Cardiac muscle cell (in vitro differentiated cells and primary cell): ENCODE data around the gene ODC1. TPM values are rescaled to one million over a fixed set of nuclear protein-coding genes. Genes with fewer than 3 reads are reported as not detected.
"Not testable (repeated sequence)": the region's sequence is repeated elsewhere in the genome, so short reads cannot be mapped to it uniquely, and the experiment has no call there.

Source experiments
- DNase-seq, 2 donors: peaks; one replicate each; pipeline versions ENCODE4 v3.0.0 to v3.0.0-alpha.2; 2010 to 2017; ENCODE audit warnings: low read depth in 1 of 2, low spot score in 1 of 2
- H3K27ac ChIP-seq: fragments of 200-600 bp; sonication (generic); 2 replicates; pipeline ENCODE4 v1.5.1; 2016
- H3K27me3 ChIP-seq: fragments of 200-600 bp; sonication (generic); 2 replicates; pipeline ENCODE4 v1.6.0; 2016; ENCODE audit warnings: control low read depth
- H3K36me3 ChIP-seq: fragments of 200-600 bp; sonication (generic); 2 replicates; pipeline ENCODE4 v1.5.1; 2016; ENCODE audit warnings: control low read depth
- H3K4me1 ChIP-seq: fragments of 200-600 bp; sonication (generic); 2 replicates; pipeline ENCODE4 v1.8.1; 2017; ENCODE audit warnings: low read depth, mild to moderate bottlenecking, mixed run types
- H3K4me3 ChIP-seq: fragments of 200-600 bp; sonication (generic); 2 replicates; pipeline ENCODE4 v1.5.1; 2016; ENCODE audit warnings: mild to moderate bottlenecking
- H3K9me3 ChIP-seq: fragments of 200-600 bp; sonication (generic); 2 replicates; pipeline ENCODE4 v1.5.1; 2017; ENCODE audit warnings: low read depth, mild to moderate bottlenecking, control low read depth
- polyA plus RNA-seq: library from polyadenylated mRNA; unstranded; fragments of >200 nt; fragmentation: Nextera tagmentation; extraction: Ambion mirVana; gene quantifications from 2 replicates; pipeline ENCODE4 v1.2.1, GENCODE V29; 2016
- total RNA-seq: library from RNA; depleted of rRNA; stranded (reverse); fragments of >200 nt; gene quantifications from 2 replicates; pipeline ENCODE4 v1.2.3, GENCODE V29; 2016
- TF ChIP-seq, protein P1 (sequence below): IDR thresholded peaks from 2 replicates; pipeline ENCODE4 v1.5.1; 2012; ENCODE audit warnings: low read depth, mild to moderate bottlenecking, low read length

Gene ODC1
- total and polyA plus RNA-seq, 2 experiments from 2014 or later: 117 to 129 TPM

DNA sequence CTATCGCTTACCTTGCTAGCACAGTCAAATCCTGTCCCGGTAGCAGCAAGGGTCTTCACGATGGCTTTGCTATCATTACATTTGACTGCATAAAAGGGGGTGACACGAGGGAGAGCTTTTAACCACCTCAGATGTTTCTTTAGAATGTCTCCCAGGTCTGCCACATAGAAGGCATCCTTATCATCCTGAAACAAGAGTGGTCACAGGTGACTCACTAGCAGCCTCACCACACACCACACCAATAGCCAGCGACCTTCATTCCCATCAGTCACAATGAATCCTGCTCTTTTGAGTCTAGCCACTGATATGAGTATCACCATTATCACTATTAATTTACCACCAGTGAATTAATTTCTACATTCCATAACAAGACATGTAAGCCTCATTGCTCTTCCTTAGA lies 3.7 kb downstream of the ODC1 start:
- TF ChIP-seq, protein P1, sequence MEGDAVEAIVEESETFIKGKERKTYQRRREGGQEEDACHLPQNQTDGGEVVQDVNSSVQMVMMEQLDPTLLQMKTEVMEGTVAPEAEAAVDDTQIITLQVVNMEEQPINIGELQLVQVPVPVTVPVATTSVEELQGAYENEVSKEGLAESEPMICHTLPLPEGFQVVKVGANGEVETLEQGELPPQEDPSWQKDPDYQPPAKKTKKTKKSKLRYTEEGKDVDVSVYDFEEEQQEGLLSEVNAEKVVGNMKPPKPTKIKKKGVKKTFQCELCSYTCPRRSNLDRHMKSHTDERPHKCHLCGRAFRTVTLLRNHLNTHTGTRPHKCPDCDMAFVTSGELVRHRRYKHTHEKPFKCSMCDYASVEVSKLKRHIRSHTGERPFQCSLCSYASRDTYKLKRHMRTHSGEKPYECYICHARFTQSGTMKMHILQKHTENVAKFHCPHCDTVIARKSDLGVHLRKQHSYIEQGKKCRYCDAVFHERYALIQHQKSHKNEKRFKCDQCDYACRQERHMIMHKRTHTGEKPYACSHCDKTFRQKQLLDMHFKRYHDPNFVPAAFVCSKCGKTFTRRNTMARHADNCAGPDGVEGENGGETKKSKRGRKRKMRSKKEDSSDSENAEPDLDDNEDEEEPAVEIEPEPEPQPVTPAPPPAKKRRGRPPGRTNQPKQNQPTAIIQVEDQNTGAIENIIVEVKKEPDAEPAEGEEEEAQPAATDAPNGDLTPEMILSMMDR: no peak
- DNase-seq: no peak
- H3K9me3 ChIP-seq: no peaks in the 10 kb centered on the region
- peaks cover 51% of the 10 kb centered on the region for H3K36me3 ChIP-seq
- H3K4me1 ChIP-seq: peaks cover 11% of the 10 kb centered on the region
- no peak overlapping the region for H3K4me3 ChIP-seq
- H3K27me3 ChIP-seq: no peaks in the 10 kb centered on the region
- no peak overlapping the region for H3K27ac ChIP-seq

DNA sequence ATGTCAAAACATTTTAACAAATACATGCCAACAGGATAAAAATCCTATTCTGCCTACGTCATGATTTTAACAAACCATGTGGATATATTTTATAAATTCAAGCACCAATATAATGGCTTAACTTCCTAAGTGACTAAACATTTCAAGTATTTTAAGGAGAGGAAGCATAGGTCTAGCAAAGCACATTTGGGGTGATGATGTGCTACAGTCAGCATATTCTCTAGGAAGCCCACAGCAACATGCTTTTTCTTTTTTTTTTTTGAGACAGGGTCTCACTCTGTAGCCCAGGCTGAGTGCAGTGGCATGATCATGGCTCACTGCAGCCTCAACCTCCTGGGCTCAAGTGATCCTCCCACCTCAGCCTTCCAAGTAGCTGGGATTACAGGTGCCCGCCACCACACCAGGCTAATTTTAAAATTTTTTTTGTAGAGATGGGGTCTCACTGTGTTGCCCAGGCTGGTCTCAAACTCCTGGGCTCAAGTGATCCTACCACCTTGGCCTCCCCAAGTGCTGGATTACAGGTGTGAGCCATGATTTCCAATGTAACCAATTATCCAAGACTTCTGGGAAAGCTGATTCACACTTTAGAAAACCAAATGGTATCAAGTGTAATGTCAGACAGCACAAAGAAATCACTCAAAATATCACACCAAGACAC lies 5.5 kb downstream of the ODC1 start:
- not testable (repeated sequence) for DNase-seq

DNA sequence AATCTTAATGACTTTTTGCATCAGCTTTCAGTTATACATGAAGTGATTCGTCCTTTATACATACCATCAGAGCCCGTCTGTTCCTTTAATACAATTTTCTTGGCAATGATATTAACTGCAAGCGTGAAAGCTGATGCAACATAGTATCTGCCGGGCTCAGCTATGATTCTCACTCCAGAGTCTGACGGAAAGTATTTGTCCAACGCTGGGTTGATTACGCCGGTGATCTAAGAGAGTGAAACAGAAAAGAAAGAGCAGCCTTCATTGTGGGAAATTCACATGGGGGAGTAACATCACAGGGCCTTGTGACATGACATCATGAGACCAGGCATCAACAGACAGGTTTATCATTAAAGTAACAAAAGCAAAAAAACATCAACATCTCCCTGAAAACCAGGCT lies 6.2 kb downstream of the ODC1 start:
- TF ChIP-seq, protein P1: no peak
- Histone ChIP-seq H3K27me3 (no peaks in the 10 kb centered on the region), H3K4me3 (no peak overlapping the region), H3K27ac (no peak overlapping the region), H3K36me3 (peaks cover 51% of the 10 kb centered on the region), H3K9me3 (no peaks in the 10 kb centered on the region), H3K4me1 (peaks cover 8% of the 10 kb centered on the region)
- peak in 1 of 2 donors; percentile 45 for DNase-seq

More for the DNA sequence above, 5.5 kb downstream of the ODC1 start:
- H3K9me3 ChIP-seq, H3K27me3 ChIP-seq, H3K27ac ChIP-seq, H3K4me3 ChIP-seq: not testable (repeated sequence)
- H3K36me3 ChIP-seq: peaks cover 51% of the 10 kb centered on the region
- H3K4me1 ChIP-seq: peaks cover 11% of the 10 kb centered on the region

DNA sequence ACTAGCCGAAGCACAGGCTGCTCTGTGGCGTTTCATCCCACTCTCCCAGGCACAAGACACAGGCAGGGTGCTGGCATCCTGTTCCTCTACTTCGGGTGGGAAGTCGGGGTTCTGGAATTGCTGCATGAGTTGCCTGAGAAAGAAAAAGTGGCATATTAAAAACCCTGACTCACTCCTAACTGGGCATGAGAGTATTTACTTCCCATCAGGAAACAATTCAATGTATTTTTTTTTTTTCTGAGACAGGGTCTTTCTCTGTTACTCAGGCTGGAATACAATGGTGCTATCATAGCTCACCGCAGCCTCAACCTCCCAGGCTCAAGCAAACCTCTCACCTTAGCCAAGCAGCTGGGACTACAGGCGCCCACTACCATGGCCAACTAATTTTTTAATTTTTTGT lies 7.4 kb downstream of the ODC1 start:
- H3K4me1 ChIP-seq: no peaks in the 10 kb centered on the region
- H3K9me3 ChIP-seq: no peaks in the 10 kb centered on the region
- H3K27me3 ChIP-seq: no peaks in the 10 kb centered on the region
- no peak for DNase-seq
- H3K36me3 ChIP-seq: peaks cover 51% of the 10 kb centered on the region
- no peak overlapping the region for H3K27ac ChIP-seq
- TF ChIP-seq, protein P1: no peak
- H3K4me3 ChIP-seq: no peak overlapping the region

DNA sequence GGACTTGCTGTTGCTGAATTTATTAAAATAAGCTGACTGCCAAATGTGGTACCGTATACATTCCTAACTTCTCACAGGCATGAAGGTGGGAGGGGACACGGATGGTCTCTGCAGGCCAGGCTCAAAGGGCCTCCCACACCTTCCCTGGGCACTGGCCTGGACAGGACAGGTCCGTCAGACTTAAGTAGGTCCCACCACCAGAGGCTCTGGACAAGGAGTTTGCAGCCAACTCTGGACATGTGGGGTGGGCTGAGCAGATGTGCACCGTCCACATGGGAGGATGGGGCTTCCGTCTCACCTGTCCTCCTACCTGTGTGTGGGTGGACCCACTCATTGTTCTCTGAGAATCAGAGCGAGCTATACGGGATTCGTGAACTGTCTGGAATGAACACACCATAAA lies 8.2 kb downstream of the ODC1 start:
- no peak for DNase-seq
- Histone ChIP-seq H3K36me3 (peaks cover 51% of the 10 kb centered on the region), H3K9me3 (no peaks in the 10 kb centered on the region), H3K4me3 (no peak overlapping the region), H3K27me3 (no peaks in the 10 kb centered on the region), H3K4me1 (peaks cover 6% of the 10 kb centered on the region), H3K27ac (no peak overlapping the region)
- TF ChIP-seq, protein P1: no peak

DNA sequence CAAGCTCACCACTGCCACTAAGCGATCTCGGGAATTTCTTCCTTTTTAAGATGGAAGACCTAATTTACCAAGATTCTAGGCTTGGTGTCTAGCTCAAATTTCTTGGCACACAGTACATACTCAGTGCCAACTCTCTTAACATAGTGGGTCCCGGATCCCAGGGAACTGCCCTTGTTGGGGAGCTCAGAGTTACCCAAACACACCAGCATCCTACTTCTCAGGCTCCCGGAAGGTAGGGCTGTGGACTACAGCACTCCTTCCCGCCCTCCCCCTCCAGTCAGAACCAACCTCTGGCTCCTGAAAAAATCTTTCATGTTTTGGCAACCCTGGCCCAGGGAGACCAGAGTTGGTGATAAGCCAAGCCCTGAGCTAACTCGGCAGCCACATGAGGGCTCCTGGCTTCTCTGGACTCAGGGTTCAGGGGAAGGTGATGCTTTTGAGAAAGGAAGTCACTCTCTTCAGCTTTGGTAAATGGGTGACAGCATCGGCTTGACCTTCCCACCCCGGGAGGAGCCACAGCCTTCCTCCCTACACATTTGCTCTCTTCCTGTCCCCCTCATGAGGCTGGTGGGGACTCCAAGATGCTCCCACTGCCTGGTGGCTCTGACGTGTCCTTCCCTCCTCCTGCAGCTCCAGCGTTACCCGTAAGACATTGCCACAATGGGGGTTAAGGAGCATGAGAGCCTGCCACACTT lies 8.8 kb downstream of the ODC1 start:
- Histone ChIP-seq H3K27ac (no peak overlapping the region), H3K4me1 (peaks cover 11% of the 10 kb centered on the region), H3K9me3 (no peaks in the 10 kb centered on the region), H3K36me3 (peaks cover 45% of the 10 kb centered on the region), H3K4me3 (no peak overlapping the region), H3K27me3 (no peaks in the 10 kb centered on the region)
- peak in 1 of 2 donors; percentile 38 for DNase-seq
- TF ChIP-seq, protein P1: no peak
